Kidney epithelial cell (primary cell): ENCODE results near the gene IFIT5. TPM values are rescaled to one million over a fixed set of nuclear protein-coding genes. Genes with fewer than 3 reads are reported as not detected.
"Not testable (repeated sequence)": the region's sequence is repeated elsewhere in the genome, so short reads cannot be mapped to it uniquely, and the experiment has no call there.

Source experiments
- DNase-seq: peaks from one replicate; pipeline ENCODE4 v3.0.0-alpha.2; 2010; ENCODE audit warnings: low read depth
- H3K27me3 ChIP-seq: 2 replicates; pipeline ENCODE4 v1.6.0; 2011; ENCODE audit warnings: low read length; ENCODE audit not compliant: control insufficient read depth, insufficient read depth
- H3K36me3 ChIP-seq: 2 replicates; pipeline ENCODE4 v1.5.1; 2011; ENCODE audit warnings: low read length; ENCODE audit not compliant: control insufficient read depth, insufficient read depth
- H3K4me3 ChIP-seq: 2 replicates; pipeline ENCODE4 v1.5.1; 2011; ENCODE audit warnings: low read depth, mild to moderate bottlenecking, control low read depth, low read length
- total RNA-seq: library from RNA; depleted of rRNA; stranded (reverse); fragments of >200 nt; gene quantifications from 2 replicates; pipeline ENCODE4 v1.2.3, GENCODE V29; 2015
- TF ChIP-seq, protein P1 (sequence below): IDR thresholded peaks from 2 replicates; pipeline ENCODE4 v1.5.1; 2011; ENCODE audit warnings: mild to moderate bottlenecking, moderate library complexity, low read length, control low read depth, inconsistent platforms; ENCODE audit not compliant: insufficient read depth, poor library complexity, severe bottlenecking

Gene IFIT5
- total RNA-seq, 1 donor from 2014 or later: 28.8 TPM

GRCh38 chr10:89399956-89400355 lies 14.4 kb upstream of the IFIT5 start:
- DNase-seq: no peak
- Histone ChIP-seq H3K36me3 (no peaks in the 10 kb centered on the region), H3K4me3 (no peak overlapping the region), H3K27me3 (no peaks in the 10 kb centered on the region)
- TF ChIP-seq, protein P1, sequence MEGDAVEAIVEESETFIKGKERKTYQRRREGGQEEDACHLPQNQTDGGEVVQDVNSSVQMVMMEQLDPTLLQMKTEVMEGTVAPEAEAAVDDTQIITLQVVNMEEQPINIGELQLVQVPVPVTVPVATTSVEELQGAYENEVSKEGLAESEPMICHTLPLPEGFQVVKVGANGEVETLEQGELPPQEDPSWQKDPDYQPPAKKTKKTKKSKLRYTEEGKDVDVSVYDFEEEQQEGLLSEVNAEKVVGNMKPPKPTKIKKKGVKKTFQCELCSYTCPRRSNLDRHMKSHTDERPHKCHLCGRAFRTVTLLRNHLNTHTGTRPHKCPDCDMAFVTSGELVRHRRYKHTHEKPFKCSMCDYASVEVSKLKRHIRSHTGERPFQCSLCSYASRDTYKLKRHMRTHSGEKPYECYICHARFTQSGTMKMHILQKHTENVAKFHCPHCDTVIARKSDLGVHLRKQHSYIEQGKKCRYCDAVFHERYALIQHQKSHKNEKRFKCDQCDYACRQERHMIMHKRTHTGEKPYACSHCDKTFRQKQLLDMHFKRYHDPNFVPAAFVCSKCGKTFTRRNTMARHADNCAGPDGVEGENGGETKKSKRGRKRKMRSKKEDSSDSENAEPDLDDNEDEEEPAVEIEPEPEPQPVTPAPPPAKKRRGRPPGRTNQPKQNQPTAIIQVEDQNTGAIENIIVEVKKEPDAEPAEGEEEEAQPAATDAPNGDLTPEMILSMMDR: no peak

DNA sequence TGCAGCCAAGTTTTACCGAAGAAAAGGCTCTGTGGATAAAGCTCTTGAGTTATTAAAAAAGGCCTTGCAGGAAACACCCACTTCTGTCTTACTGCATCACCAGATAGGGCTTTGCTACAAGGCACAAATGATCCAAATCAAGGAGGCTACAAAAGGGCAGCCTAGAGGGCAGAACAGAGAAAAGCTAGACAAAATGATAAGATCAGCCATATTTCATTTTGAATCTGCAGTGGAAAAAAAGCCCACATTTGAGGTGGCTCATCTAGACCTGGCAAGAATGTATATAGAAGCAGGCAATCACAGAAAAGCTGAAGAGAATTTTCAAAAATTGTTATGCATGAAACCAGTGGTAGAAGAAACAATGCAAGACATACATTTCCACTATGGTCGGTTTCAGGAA lies 11.3 kb upstream of the IFIT5 start:
- TF ChIP-seq, protein P1: no peak
- no peaks in the 10 kb centered on the region for H3K36me3 ChIP-seq
- H3K27me3 ChIP-seq: no peaks in the 10 kb centered on the region
- DNase-seq: no peak
- no peak overlapping the region for H3K4me3 ChIP-seq

DNA sequence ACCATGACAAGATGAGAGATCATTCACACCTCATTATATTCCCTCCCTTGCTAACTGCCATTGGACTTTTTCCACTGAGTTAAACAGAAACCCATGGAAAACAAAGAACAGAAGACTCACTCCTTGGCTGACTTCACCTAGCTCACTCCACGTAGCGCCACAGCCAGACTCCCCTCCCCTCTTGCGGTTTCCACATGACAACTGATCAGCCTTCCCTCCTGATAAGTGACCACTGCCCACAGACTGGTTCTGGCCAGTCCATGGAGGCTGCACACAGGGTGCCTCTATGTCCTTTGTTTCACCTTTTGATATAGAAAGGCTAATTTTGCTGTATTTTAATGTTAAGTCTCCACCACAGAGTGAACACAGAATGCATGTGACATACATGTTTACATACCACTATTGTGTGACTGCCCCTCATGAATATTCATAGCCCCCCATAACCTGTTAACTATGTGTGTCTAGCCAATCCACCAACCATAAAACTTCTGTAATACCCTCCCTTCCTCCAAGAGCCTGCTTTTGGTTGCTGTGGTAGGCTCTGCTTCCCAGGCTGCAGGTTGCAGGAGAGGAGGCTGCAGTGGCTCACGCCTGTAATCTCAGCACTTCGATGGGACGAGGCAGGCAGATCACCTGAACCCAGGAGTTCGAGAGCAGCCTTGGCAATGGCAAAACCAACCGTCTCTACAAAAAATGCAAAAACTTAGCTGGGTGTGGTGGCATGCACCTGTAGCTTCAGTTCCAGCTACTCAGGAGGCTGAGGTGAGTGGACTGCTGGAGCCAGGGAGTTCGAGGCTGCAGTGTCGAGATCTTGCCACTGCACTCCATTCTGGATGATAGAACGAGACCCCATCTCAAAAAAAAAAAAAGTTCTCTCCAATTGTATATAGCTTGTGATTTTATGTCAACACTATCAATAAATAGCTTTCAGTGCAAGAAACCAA lies 10.0 kb upstream of the IFIT5 start:
- H3K36me3 ChIP-seq: no peaks in the 10 kb centered on the region
- H3K4me3 ChIP-seq: no peak overlapping the region
- TF ChIP-seq, protein P1: no peak
- DNase-seq: no peak
- H3K27me3 ChIP-seq: no peaks in the 10 kb centered on the region

- H3K4me3 ChIP-seq, H3K27me3 ChIP-seq, DNase-seq, H3K36me3 ChIP-seq: not testable (repeated sequence)
Measured at GRCh38 chr10:89406178-89406577, 8.2 kb upstream of the IFIT5 start.

DNA sequence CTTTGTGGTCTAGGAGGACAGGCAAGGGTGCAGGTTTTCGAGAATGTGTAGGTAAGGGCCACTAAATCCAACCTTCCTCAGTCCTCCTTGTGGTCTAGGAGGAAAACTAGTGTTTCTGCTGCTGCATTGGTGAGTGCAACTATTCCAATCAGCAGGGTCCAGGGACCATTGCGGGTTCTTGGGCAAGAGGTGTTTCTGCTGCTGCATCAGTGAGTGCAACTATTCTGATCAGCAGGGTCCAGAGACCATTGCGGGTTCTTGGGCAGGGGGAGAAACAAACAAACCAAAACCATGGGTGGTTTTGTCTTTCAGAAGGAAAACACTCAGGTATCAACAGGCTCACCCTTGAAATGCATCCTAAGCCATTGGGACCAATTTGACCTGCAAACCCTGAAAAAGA lies 6.6 kb upstream of the IFIT5 start:
- DNase-seq, H3K4me3 ChIP-seq, H3K27me3 ChIP-seq, H3K36me3 ChIP-seq: not testable (repeated sequence)

GRCh38 chr10:89409282-89409681 lies 5.1 kb upstream of the IFIT5 start:
- H3K4me3 ChIP-seq, H3K27me3 ChIP-seq, DNase-seq, H3K36me3 ChIP-seq: not testable (repeated sequence)

GRCh38 chr10:89410551-89410950 lies 3.8 kb upstream of the IFIT5 start:
- H3K36me3 ChIP-seq, H3K4me3 ChIP-seq, H3K27me3 ChIP-seq, DNase-seq: not testable (repeated sequence)

DNA sequence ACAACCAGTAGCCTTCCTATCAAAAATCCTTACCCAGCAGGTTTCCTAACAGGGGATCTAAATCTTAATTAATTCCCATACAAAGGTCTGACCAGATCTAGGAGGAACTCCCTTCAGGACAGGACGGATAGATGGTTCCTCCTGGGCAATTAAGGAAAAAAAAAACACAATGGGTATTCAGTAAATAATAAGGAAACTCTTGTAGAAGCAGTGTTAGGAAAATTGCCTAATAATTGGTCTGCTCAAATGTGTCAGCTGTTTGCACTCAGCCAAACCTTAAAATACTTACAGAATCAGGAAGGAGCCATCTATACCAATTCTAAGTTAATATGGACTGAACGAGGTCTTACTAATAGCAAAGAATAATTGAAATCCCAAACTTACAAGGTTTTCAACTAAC lies 3.2 kb upstream of the IFIT5 start:
- DNase-seq, H3K27me3 ChIP-seq, H3K4me3 ChIP-seq: not testable (repeated sequence)

GRCh38 chr10:89412276-89412675 lies 2.1 kb upstream of the IFIT5 start:
- not testable (repeated sequence) for H3K36me3 ChIP-seq, H3K4me3 ChIP-seq, DNase-seq, H3K27me3 ChIP-seq

More for the DNA sequence above, 3.2 kb upstream of the IFIT5 start:
- not testable (repeated sequence) for H3K36me3 ChIP-seq
